ENCODE data around the gene JADE2.
"Not testable (repeated sequence)": the region's sequence is repeated elsewhere in the genome, so short reads cannot be mapped to it uniquely, and the experiment has no call there.

The JADE2 gene

GRCh38 chr5:134550271-134551214, 25.1 kb downstream of the JADE2 start:
- Mint-ChIP-seq H3K27ac (peak overlapping the region; percentile 82), H3K4me3 (no peak overlapping the region), H3K4me1 (peaks cover 64% of the 10 kb centered on the region), H3K9me3 (no peaks in the 10 kb centered on the region), H3K27me3 (no peaks in the 10 kb centered on the region), H3K36me3 (peaks cover 8% of the 10 kb centered on the region)

DNA sequence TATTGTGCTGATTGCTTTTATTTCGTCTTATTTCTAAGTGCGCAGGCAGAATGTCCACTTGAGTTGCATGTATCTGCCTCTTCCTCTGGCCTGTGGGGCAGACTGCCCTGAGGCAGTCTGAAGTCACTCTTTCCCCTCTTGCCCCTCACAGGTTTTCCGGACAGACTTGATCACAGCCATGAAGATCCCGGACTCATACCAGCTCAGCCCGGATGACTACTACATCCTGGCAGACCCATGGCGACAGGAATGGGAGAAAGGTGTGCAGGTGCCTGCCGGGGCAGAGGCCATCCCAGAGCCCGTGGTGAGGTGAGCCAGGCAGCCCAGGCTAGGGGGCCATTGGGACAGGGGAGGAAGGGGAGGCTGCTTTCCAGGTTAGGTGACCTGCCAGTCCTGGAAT, 26.4 kb downstream of the JADE2 start:
- Mint-ChIP-seq H3K27me3 (no peaks in the 10 kb centered on the region), H3K9me3 (no peaks in the 10 kb centered on the region), H3K4me3 (no peak overlapping the region), H3K27ac (peak overlapping the region; percentile 93), H3K36me3 (peaks cover 13% of the 10 kb centered on the region), H3K4me1 (peaks cover 70% of the 10 kb centered on the region)

GRCh38 chr5:134552301-134552700, 26.8 kb downstream of the JADE2 start:
- Mint-ChIP-seq H3K9me3 (no peaks in the 10 kb centered on the region), H3K36me3 (peaks cover 13% of the 10 kb centered on the region), H3K27me3 (no peaks in the 10 kb centered on the region), H3K4me1 (peaks cover 69% of the 10 kb centered on the region), H3K4me3 (no peak overlapping the region), H3K27ac (no peak overlapping the region)

- not testable (repeated sequence) for H3K4me3 Mint-ChIP-seq, H3K27me3 Mint-ChIP-seq, H3K9me3 Mint-ChIP-seq
- H3K27ac Mint-ChIP-seq, result peak overlapping the region; percentile 46
- peaks cover 68% of the 10 kb centered on the region for H3K4me1 Mint-ChIP-seq
- H3K36me3 Mint-ChIP-seq, result peaks cover 13% of the 10 kb centered on the region
Measured at GRCh38 chr5:134552716-134553115, 27.2 kb downstream of the JADE2 start.

DNA sequence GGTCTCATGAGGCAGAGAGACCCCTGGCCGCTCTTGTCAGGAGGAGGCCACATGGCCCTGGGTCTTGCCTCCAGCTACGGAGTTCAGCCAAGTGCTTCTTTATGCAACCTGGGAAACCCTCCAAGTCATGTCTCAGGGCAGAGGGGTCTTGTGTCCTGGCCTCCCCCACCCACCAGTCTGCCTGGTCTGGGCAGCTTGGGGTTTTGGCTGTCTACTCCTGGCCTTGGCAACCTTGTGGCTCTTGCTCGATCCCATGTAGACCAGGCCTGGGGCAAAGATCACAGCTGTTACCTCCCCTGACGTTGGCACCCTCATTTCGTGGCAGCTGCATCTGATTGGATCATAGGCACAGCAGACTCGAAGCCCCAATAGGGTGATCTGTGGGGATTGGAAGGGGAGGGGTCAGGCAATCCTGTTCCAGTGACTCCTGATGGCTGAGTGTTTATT, 28.4 kb downstream of the JADE2 start:
- Mint-ChIP-seq H3K4me1 (peaks cover 60% of the 10 kb centered on the region), H3K36me3 (peaks cover 12% of the 10 kb centered on the region)

GRCh38 chr5:134554319-134555222, 29.1 kb downstream of the JADE2 start:
- Mint-ChIP-seq H3K36me3 (peaks cover 11% of the 10 kb centered on the region), H3K27ac (peak overlapping the region; percentile 99), H3K9me3 (no peaks in the 10 kb centered on the region), H3K27me3 (no peaks in the 10 kb centered on the region), H3K4me3 (peak overlapping the region; percentile 84), H3K4me1 (peaks cover 54% of the 10 kb centered on the region)

More for the DNA sequence above, 28.4 kb downstream of the JADE2 start:
- H3K4me3 Mint-ChIP-seq, result no peak overlapping the region
- peak overlapping the region; percentile 99 for H3K27ac Mint-ChIP-seq
- H3K27me3 Mint-ChIP-seq, result no peaks in the 10 kb centered on the region
- no peaks in the 10 kb centered on the region for H3K9me3 Mint-ChIP-seq

- H3K4me1 Mint-ChIP-seq, result peaks cover 51% of the 10 kb centered on the region
- H3K9me3 Mint-ChIP-seq, result no peaks in the 10 kb centered on the region
- peaks cover 13% of the 10 kb centered on the region for H3K36me3 Mint-ChIP-seq
- H3K27ac Mint-ChIP-seq, result peak overlapping the region; percentile 99
- H3K4me3 Mint-ChIP-seq, result peak overlapping the region; percentile 84
- H3K27me3 Mint-ChIP-seq, result no peaks in the 10 kb centered on the region
Measured at GRCh38 chr5:134555223-134555889, 29.9 kb downstream of the JADE2 start.

DNA sequence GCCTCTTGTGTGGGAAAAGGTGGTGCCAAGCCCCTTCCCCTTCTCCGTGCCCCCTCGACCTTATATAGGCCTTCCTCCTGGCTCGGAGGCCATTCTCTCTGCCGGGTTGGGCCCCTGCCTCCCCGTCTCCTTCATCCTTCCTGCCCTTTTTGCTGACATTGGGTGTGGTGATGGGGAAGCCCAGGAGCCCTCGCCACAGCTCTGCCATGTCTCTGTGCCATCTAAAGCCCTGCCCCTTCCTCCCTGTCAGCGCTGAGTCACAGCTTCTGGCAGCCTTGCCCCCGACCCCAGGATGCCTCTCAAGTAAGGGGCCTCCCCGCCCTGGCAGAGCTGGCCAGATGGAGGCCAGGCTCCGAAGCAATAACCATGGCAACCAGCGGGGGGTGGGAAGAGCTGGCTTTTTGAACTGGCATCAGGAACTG, 30.4 kb downstream of the JADE2 start:
- Mint-ChIP-seq H3K9me3 (no peaks in the 10 kb centered on the region), H3K36me3 (peaks cover 13% of the 10 kb centered on the region), H3K4me1 (peaks cover 49% of the 10 kb centered on the region), H3K27ac (peak overlapping the region; percentile 99), H3K4me3 (peak overlapping the region; percentile 84), H3K27me3 (no peaks in the 10 kb centered on the region)

GRCh38 chr5:134556588-134556987, 31.1 kb downstream of the JADE2 start:
- not testable (repeated sequence) for H3K27me3 Mint-ChIP-seq, H3K9me3 Mint-ChIP-seq
- Mint-ChIP-seq H3K36me3 (peaks cover 13% of the 10 kb centered on the region), H3K27ac (peak overlapping the region; percentile 93), H3K4me3 (peak overlapping the region; percentile 58), H3K4me1 (peaks cover 47% of the 10 kb centered on the region)

GRCh38 chr5:134556994-134557393, 31.5 kb downstream of the JADE2 start:
- H3K4me3 Mint-ChIP-seq, result peak overlapping the region; percentile 58
- no peaks in the 10 kb centered on the region for H3K27me3 Mint-ChIP-seq
- peaks cover 10% of the 10 kb centered on the region for H3K36me3 Mint-ChIP-seq
- H3K4me1 Mint-ChIP-seq, result peaks cover 43% of the 10 kb centered on the region
- H3K27ac Mint-ChIP-seq, result peak overlapping the region; percentile 93
- no peaks in the 10 kb centered on the region for H3K9me3 Mint-ChIP-seq

GRCh38 chr5:134559672-134560071, 34.2 kb downstream of the JADE2 start:
- Mint-ChIP-seq H3K27me3 (no peaks in the 10 kb centered on the region), H3K4me1 (peaks cover 31% of the 10 kb centered on the region), H3K4me3 (no peak overlapping the region), H3K27ac (no peak overlapping the region), H3K9me3 (no peaks in the 10 kb centered on the region), H3K36me3 (peaks cover 11% of the 10 kb centered on the region)

DNA sequence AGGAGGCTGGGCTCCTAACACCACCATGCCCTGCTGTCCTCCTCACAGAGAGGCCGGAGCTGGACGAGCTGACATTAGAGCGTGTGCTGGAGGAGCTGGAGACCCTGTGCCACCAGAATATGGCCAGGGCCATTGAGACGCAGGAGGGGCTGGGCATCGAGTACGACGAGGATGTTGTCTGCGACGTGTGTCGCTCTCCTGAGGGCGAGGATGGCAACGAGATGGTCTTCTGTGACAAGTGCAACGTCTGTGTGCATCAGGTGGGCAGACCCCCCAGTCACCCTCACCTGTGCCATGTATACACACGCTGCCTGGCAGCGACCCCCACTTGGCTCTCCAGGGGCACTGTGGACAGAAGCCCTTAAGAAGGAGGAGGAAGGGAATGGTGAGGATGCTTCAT, 35.2 kb downstream of the JADE2 start:
- H3K9me3 Mint-ChIP-seq, result no peaks in the 10 kb centered on the region
- peak overlapping the region; percentile 76 for H3K27ac Mint-ChIP-seq
- peaks cover 21% of the 10 kb centered on the region for H3K4me1 Mint-ChIP-seq
- no peaks in the 10 kb centered on the region for H3K27me3 Mint-ChIP-seq
- peaks cover 8% of the 10 kb centered on the region for H3K36me3 Mint-ChIP-seq
- no peak overlapping the region for H3K4me3 Mint-ChIP-seq

DNA sequence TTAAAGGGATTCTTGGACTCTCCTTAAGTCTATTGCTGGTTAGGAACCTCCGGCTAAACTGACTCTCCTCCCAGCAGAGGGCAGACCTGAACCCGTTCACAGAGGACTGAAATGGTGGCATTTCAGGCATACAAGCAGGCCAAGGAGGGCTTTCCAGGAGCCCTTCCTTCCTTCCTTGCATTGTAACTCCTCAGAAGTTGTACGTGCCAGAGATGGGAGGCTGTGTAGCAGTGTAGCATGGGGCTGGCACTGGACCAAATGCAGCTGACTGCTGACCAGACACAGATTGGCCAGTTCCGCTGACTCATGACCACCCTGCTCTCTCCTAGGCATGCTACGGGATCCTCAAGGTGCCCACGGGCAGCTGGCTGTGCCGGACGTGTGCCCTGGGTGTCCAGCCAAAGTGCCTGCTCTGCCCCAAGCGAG, 36.4 kb downstream of the JADE2 start:
- H3K27ac Mint-ChIP-seq, result peak overlapping the region; percentile 65

DNA sequence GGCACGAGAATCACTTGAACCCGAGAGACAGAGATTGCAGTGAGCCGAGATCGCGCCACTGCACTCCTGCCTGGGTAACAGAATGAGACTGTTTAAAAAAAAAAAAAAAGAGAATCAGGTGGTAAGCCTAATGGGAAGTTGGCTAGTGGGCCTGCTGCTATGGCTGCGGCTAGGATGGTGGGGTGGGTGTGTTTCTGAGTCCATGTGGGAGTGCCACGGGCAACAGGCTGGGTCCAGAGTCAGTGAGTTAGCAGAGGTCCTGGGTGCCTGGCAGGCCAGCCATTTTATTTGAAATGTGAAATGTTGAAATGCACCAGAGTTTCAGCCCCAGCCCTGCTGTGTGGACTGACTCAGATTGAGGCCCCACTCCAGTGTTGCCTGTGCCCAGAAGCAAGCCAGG, 37.8 kb downstream of the JADE2 start:
- no peak overlapping the region for H3K4me3 Mint-ChIP-seq
- H3K27ac Mint-ChIP-seq, result peak overlapping the region; percentile 62
- H3K4me1 Mint-ChIP-seq, result peaks cover 7% of the 10 kb centered on the region
- H3K36me3 Mint-ChIP-seq, result peaks cover 11% of the 10 kb centered on the region
- H3K27me3 Mint-ChIP-seq, result no peaks in the 10 kb centered on the region
- H3K9me3 Mint-ChIP-seq, result no peaks in the 10 kb centered on the region

More for the DNA sequence above, 36.4 kb downstream of the JADE2 start:
- Mint-ChIP-seq H3K9me3 (no peaks in the 10 kb centered on the region), H3K4me1 (peaks cover 9% of the 10 kb centered on the region), H3K36me3 (peaks cover 9% of the 10 kb centered on the region), H3K27me3 (no peaks in the 10 kb centered on the region), H3K4me3 (no peak overlapping the region)

DNA sequence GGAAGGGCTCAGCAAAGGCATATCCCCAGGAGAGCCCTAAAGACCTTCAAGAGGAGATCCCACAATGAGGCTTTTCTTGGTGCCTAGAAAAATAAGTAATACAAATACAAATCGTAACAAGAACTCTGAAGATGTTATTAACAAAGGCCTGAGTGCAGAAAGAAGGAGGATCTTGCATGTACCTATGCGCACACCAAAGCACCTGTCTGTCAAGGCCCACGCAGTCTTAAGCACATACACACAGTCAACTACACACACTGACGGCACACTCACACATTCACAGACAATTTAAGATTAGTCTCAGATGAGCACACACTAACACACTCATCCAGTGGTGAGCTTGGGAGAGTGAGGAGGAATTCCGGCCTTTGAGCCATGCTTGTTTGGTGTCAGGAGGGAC, 38.5 kb downstream of the JADE2 start:
- Mint-ChIP-seq H3K4me1 (peaks cover 7% of the 10 kb centered on the region), H3K36me3 (peaks cover 11% of the 10 kb centered on the region), H3K27me3 (no peaks in the 10 kb centered on the region), H3K9me3 (no peaks in the 10 kb centered on the region), H3K4me3 (no peak overlapping the region), H3K27ac (peak overlapping the region; percentile 23)

Measured in activated naive CD4-positive, alpha-beta T cell treated with anti-CD3 and anti-CD28 coated beads, Interleukin-2, amount 50 U/mL, for 24 hours (primary cell).